Activated CD8-positive, alpha-beta T cell treated with anti-CD3 and anti-CD28 coated beads for 36 hours (primary cell): ENCODE data around the gene RAPGEF5. TPM values are rescaled to one million over a fixed set of nuclear protein-coding genes. Genes with fewer than 3 reads are reported as not detected.

Source experiments
- ATAC-seq: fragments of 200-7000 bp; cut with Tn5 transposase; one replicate; pipeline ENCODE4 v1.10.0; 2021; ENCODE audit warnings: mild to moderate bottlenecking, moderate library complexity
- CTCF ChIA-PET: fragments of 350-600 bp; sonication (Branson Sonifier 250); formaldehyde crosslinking; loops from one replicate; lab custom pipeline; 2021; ENCODE audit warnings: antibody characterized with exemption; lab: Charles Lee
- POLR2A ChIA-PET: fragments of 350-600 bp; sonication (Branson Sonifier 250); formaldehyde crosslinking; loops from one replicate; lab custom pipeline; 2021; ENCODE audit warnings: antibody characterized with exemption; lab: Charles Lee
- DNase-seq: peaks from one replicate; pipeline ENCODE4 v3.0.0-alpha.2; 2020
- H3K27ac Mint-ChIP-seq: one replicate; pipeline ENCODE4 v1.8.0; 2021; ENCODE audit warnings: mild to moderate bottlenecking, mixed read lengths
- H3K27me3 Mint-ChIP-seq: one replicate; pipeline ENCODE4 v1.8.0; 2021; ENCODE audit warnings: mixed read lengths
- H3K36me3 Mint-ChIP-seq: one replicate; pipeline ENCODE4 v1.8.0; 2021; ENCODE audit warnings: low read depth, mixed read lengths
- H3K4me1 Mint-ChIP-seq: one replicate; pipeline ENCODE4 v1.8.0; 2021; ENCODE audit warnings: low read depth, mixed read lengths
- H3K4me3 Mint-ChIP-seq: one replicate; pipeline ENCODE4 v1.8.0; 2021; ENCODE audit warnings: mild to moderate bottlenecking, moderate library complexity, mixed read lengths
- H3K9me3 Mint-ChIP-seq: one replicate; pipeline ENCODE4 v1.8.0; 2021; ENCODE audit warnings: mixed read lengths
- CTCF ChIP-seq: fragments of 200-600 bp; IDR thresholded peaks from one replicate; pipeline ENCODE4 v1.8.0; 2022; ENCODE audit warnings: antibody characterized with exemption, mild to moderate bottlenecking
- intact Hi-C: fragments of 100-400 bp; cut with micrococcal nuclease; formaldehyde crosslinking; loops from one replicate; pipeline ENCODE4 v1.10.0; 2022
- total RNA-seq, 2 experiments: library from RNA; stranded (reverse); gene quantifications; one replicate each; pipeline ENCODE4 v1.2.3, GENCODE V29; 2021

RAPGEF5 gene
- total RNA-seq, 2 experiments from 2014 or later: 0.92 to 0.99 TPM

DNA sequence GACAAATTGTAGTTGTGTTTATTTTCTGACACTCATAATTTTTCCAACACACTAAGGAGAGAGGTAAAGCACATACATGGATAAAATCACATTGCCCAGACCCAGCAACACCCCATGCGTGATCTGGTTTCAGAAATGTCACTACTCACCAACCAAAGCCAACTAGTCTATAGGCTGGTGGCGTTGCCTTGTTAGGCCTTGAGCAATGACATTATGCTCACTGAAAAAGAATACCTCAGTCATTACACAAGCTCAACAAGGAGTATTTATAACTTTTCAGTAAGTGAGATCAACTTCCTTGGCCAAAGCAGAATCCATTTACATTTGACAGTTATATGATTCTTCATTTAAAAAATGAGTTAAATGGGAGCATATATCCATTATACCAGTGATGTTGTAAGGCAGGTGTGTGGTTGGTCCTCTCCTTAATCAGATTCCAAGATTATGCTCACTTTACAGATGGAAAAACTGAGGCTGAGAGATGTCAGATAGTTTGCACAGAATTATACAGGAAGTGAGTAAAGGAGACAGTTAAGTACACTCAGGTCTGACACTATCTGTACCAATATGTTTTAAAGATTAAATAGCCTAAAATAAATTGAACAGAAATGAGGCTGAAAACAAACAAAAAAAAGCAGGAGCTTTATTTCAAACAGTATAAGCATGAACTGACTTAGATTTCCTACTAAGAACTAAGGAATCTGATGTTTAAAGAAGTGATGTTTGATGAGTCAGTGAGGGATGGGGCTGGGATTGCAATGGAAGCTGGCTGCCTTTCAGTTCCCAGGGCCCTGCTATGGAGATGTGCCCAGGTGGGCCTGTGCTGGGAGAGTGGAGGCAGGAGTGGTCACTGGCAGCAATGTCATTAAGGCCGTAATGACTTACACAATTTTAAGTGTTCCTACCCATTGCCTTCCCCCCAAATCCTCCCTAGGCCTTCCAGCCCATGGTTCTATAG, 118.3 kb downstream of the RAPGEF5 start:
- Mint-ChIP-seq H3K4me1 (no peaks in the 10 kb centered on the region), H3K4me3 (no peak overlapping the region), H3K36me3 (no peaks in the 10 kb centered on the region), H3K27me3 (peaks cover 2% of the 10 kb centered on the region), H3K9me3 (no peaks in the 10 kb centered on the region), H3K27ac (no peak overlapping the region)
- ATAC-seq: no peak
- DNase-seq: no peak
- intact Hi-C loops: no loop called here
- TF ChIP-seq CTCF: no peak
- ChIA-PET POLR2A (interaction anchor here (0.6 kb wide), 1 partner anchor 940 kb away, joined by 3 read pairs; no protein-coding TSS in a partner anchor), CTCF (no interaction called here)

GRCh38 chr7:22235134-22235533, 121.8 kb downstream of the RAPGEF5 start:
- CTCF ChIA-PET: no interaction called here
- Mint-ChIP-seq H3K36me3 (no peaks in the 10 kb centered on the region), H3K4me3 (no peak overlapping the region), H3K27me3 (peaks cover 5% of the 10 kb centered on the region), H3K9me3 (no peaks in the 10 kb centered on the region), H3K27ac (no peak overlapping the region), H3K4me1 (no peaks in the 10 kb centered on the region)
- intact Hi-C loops: no loop called here
- no peak for DNase-seq
- no peak for TF ChIP-seq CTCF
- POLR2A ChIA-PET: no interaction called here
- ATAC-seq: no peak

GRCh38 chr7:22234227-22234626, 122.7 kb downstream of the RAPGEF5 start:
- Mint-ChIP-seq H3K36me3 (no peaks in the 10 kb centered on the region), H3K27me3 (peaks cover 5% of the 10 kb centered on the region), H3K4me3 (no peak overlapping the region), H3K9me3 (no peaks in the 10 kb centered on the region), H3K4me1 (no peaks in the 10 kb centered on the region), H3K27ac (no peak overlapping the region)
- TF ChIP-seq CTCF: no peak
- ChIA-PET CTCF (interaction anchor here (1.1 kb wide), 1 partner anchor 43 kb away, joined by 3 read pairs; no protein-coding TSS in a partner anchor), POLR2A (no interaction called here)
- ATAC-seq (no peak), DNase-seq (no peak)
- intact Hi-C loops: no loop called here

DNA sequence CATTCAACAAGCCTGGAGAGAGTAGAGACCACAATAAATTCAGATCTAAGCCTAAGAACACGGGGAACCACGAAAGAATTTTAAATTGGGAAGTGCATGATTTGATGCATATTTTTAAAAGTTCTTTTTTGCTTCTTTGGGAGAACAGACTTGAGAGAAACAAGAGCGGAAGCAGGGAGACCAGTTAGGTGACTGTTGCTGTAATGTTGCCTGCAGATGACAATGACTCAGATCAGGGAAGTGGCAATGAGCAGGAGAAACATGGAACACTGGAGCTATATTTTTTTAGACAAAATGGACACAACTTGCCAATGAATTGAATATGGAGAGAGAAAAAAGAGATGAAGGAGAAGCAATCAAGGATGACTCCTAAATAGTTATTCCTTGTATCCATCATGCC, 125.1 kb downstream of the RAPGEF5 start:
- Mint-ChIP-seq H3K4me1 (no peaks in the 10 kb centered on the region), H3K4me3 (no peak overlapping the region), H3K9me3 (no peaks in the 10 kb centered on the region), H3K27me3 (peaks cover 5% of the 10 kb centered on the region), H3K27ac (no peak overlapping the region), H3K36me3 (no peaks in the 10 kb centered on the region)
- intact Hi-C loops: no loop called here
- ChIA-PET POLR2A (no interaction called here), CTCF (interaction anchor here (0.8 kb wide), 1 partner anchor 26 kb away, joined by 3 read pairs; no protein-coding TSS in a partner anchor)
- DNase-seq (no peak), ATAC-seq (no peak)
- TF ChIP-seq CTCF: no peak

DNA sequence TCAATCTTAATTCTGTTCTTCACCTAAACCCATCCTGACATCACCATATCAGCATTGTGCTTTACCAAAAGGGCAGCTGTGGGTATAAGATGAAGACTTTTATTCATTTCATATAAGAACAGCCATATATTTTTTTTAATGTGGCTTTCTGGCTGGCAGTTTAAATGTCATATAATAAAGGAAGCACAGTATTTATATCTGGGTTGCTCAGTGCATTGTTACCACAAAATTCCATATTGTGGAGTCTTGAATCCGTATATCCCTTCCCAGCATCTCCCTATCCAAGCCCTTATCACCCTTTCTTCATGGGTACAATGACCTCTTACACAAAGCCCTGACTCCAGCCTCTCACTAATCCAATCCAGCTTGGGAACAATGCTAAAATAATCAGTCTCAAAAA, 125.8 kb downstream of the RAPGEF5 start:
- H3K27me3 Mint-ChIP-seq: peaks cover 5% of the 10 kb centered on the region
- no peak overlapping the region for H3K4me3 Mint-ChIP-seq
- DNase-seq (no peak), ATAC-seq (no peak)
- ChIA-PET POLR2A (no interaction called here), CTCF (no interaction called here)
- H3K27ac Mint-ChIP-seq: no peak overlapping the region
- TF ChIP-seq CTCF: no peak
- intact Hi-C loops: no loop called here
- no peaks in the 10 kb centered on the region for H3K9me3 Mint-ChIP-seq
- H3K4me1 Mint-ChIP-seq: no peaks in the 10 kb centered on the region
- H3K36me3 Mint-ChIP-seq: no peaks in the 10 kb centered on the region
